Activated CD8-positive, alpha-beta memory T cell treated with anti-CD3 and anti-CD28 coated beads, Interleukin-2, amount 50 U/mL, for 4 hours (primary cell): Measurements from ENCODE around the gene DLL1.

Source experiments
- DNase-seq: peaks from one replicate; pipeline ENCODE4 v3.0.0-alpha.2; 2020

Gene DLL1

DNA sequence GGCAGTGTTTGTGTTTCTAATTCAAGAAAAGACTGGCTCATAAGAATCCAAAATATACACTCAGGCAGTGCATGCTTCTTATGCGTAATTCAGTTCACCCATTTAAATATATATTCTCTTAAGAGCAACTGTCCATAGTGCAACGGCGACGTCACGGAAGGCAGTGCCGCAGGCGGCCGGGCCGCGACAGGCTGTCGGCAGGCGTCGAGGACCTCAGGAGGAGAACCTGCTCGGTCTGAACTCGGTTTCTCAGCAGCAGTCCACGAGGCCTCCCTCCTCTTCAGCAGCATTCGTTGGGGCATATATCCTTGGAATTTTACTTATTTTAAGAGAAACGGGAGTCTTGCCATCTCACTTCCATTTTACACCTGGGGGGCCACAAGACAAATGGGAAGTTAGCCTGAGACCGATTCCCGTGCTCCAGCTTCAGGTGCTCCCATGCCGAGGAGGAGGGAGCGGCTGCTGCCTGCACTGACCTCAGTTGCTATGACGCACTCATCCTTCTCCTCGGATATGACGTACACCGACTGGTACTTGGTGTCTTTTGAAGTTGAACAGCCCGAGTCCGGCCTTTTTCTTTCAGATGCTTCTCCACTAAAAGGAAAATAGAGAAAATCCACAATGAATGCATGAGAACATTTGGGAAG, 8.2 kb downstream of the DLL1 start:
- DNase-seq = no peak

GRCh38 chr6:170281331-170282292, 9.3 kb downstream of the DLL1 start:
- DNase-seq = no peak

DNA sequence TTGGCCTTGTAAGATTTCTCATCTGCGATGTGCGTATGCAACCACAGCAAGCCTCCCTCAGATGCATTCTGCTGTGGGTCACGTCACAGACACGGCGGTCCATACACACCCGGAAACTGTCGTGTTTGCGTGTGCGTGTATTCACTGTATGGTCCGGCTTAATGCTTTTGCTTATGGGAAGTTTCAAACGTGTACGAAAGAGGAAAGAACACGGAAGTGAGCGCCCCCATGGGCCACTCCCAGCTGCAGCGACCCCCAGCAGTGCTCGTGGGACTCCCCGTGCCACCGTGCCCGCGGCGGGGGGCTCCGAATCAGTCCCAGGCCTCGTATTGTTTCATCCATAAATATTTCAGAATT, 10.2 kb downstream of the DLL1 start:
- DNase-seq = no peak

GRCh38 chr6:170279977-170280688, 10.7 kb downstream of the DLL1 start:
- DNase-seq = peak; percentile 55

DNA sequence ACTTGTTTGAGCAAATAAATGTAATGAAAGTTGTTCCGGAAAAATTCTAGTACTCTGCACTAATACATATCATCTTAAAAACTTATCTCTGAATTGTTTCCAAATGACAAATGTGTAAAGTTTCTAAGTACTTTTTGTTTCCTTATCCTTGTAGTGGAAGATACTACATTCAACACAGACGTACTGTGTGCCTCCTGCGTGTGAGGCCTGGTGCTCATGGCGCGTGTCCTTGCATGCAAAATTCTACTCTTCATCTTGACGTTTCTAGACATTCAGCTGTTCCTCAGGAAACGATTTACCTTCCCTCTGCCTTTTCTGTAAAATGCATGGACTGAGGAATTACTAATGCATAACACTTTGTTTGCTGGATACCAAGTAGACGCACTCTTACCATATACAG, 11.5 kb downstream of the DLL1 start:
- no peak for DNase-seq

DNA sequence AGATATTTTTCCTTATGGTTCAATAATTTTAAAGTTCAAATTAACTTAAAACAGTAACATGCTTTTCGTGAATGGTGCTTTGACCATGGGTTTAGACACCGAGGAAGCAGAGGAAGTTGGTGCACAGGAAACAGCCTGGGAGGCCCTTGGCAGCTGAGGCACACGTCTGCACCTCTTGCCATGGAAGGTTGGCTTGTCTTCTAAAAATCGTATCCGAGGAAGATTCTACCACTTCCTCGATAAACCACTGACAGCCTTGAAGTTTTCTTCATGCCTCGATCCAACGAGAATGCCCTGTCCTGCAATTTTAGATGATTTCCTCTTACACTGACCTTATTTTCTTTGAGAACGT, 12.2 kb downstream of the DLL1 start:
- no peak for DNase-seq

GRCh38 chr6:170277893-170278742, 12.8 kb downstream of the DLL1 start:
- no peak for DNase-seq

- DNase-seq = no peak
These were observed 14.4 kb downstream of the DLL1 start for GRCh38 chr6:170276369-170277057.

DNA sequence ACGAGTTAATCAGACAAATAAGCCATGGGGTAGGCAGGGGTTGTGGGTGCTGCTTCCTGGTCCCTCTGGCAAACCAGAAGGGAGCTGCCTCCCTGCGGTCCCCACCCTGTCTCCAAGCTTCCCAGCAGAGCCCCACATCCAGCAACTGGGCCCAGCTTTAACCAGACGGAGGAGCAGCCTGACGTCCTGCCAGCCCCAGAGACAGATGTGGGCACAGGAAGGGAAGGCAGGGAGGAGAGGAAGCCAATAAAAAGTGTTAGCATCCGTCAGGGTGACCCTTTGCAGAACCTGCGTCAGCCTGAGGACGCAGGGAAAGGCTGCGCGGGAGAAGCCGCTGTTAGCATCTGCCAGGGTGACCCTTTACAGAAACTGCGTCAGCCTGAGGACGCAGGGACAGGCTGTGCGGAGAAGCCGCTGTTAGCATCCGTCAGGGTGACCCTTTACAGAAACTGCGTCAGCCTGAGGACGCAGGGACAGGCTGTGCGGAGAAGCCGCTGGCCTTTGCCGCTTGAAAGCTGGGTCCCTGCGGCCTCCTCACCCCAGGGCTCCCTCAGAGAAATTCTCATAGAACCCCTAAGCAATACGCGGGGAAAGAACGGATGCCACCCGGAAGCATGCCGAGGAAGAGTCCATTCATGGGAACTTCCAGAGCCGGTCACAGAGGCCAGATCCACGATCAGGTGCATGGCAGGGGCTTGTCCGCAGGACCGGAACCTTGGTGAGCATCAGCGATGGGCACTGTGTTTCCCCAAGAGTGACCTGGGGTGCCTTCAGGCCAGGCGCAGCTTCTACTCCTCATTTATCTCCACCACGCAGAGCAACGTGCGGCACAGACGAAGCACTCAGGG, 15.9 kb downstream of the DLL1 start:
- no peak for DNase-seq

DNA sequence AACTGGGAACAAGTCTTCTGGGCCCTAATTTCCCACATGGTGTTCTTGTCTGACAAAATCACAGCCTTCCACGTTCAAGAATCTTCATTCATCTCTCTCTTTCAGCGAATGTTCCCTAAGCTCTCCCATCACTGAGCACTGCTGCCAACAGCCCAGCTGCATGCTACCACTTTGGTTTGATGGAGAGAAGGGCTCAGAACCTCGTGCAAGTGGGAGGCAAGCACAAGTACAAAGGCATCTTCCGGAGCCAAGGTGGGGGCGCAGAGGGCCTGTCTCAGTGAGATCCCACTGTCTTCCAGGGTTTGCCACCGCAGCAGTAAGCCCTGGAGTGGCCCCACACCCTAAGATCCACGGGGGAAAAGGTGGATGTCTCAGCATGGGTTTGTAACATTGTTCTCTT, 17.2 kb downstream of the DLL1 start:
- no peak for DNase-seq

DNA sequence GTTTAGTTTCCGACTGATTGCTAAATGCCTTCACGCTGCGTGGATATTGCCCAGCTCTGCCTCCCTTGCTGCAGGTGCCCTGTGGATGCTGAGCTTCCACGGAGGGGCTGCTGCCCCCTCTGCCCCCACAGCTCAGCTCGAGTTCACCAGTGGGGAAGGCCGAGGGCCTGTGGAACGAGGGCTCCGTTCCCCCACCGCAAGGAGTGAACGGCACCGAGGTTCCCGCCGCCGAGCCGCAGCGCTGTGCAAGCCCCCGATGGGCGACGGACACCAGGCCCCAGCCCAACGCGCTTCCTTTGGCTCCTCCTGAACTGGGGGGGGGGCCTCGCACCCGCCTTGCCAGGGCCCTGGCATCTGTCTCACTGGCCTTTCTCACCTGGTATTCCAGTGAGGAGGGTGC, 17.7 kb downstream of the DLL1 start:
- DNase-seq = no peak

- DNase-seq = no peak
These were observed 18.4 kb downstream of the DLL1 start for GRCh38 chr6:170272341-170273065.

- peak; percentile 58 for DNase-seq
These were observed 19.0 kb downstream of the DLL1 start for GRCh38 chr6:170271771-170272314.

- no peak for DNase-seq
These were observed 19.8 kb downstream of the DLL1 start for GRCh38 chr6:170270984-170271593.

- no peak for DNase-seq
These were observed 20.9 kb downstream of the DLL1 start for GRCh38 chr6:170269846-170270541.

- DNase-seq = no peak
These were observed 21.6 kb downstream of the DLL1 start for GRCh38 chr6:170269151-170269845.

GRCh38 chr6:170268216-170269129, 22.4 kb downstream of the DLL1 start:
- DNase-seq = no peak
